Cardiac fibroblast (primary cell): Measurements from ENCODE around the gene GLRA3.

Source experiments
- DNase-seq, 2 donors: peaks; one replicate each; pipeline versions ENCODE4 v3.0.0 to v3.0.0-alpha.2; 2010; ENCODE audit warnings: low read depth in 2 of 2
- H3K4me3 ChIP-seq, 2 donors: replicated peaks in 1 of 2; 1 replicate in 1 of 2; 2 replicates in 1 of 2; pipeline ENCODE4 v1.5.1; 2011; ENCODE audit warnings: low read depth in 2 of 2, low read length in 2 of 2, mild to moderate bottlenecking in 2 of 2, moderate library complexity in 1 of 2
- TF ChIP-seq, protein P1 (sequence below): IDR thresholded peaks from one replicate; pipeline ENCODE4 v1.5.1; 2011; ENCODE audit warnings: low read depth, mild to moderate bottlenecking, low read length, inconsistent platforms

The GLRA3 gene

DNA sequence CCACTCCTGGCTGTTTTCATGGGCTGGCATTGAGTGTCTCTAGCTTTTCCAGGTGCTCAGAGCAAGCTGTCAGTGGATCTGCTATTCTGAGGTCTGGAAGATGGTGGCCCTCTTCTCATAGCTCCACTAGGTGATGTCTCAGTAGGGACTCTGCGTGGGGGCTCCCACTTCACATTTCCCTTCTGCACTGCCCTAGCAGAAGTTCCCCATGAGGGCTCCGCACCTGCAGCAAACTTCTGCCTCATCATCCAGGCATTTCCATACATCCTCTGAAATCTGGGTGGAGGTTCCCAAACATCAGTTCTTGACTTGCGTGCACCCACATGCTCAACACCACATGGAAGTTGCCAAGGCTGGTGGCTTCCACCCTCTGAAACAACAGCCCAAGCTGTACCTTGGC, 13.8 kb downstream of the GLRA3 start:
- no peak for DNase-seq
- no peak overlapping the region for H3K4me3 ChIP-seq
- TF ChIP-seq, protein P1, sequence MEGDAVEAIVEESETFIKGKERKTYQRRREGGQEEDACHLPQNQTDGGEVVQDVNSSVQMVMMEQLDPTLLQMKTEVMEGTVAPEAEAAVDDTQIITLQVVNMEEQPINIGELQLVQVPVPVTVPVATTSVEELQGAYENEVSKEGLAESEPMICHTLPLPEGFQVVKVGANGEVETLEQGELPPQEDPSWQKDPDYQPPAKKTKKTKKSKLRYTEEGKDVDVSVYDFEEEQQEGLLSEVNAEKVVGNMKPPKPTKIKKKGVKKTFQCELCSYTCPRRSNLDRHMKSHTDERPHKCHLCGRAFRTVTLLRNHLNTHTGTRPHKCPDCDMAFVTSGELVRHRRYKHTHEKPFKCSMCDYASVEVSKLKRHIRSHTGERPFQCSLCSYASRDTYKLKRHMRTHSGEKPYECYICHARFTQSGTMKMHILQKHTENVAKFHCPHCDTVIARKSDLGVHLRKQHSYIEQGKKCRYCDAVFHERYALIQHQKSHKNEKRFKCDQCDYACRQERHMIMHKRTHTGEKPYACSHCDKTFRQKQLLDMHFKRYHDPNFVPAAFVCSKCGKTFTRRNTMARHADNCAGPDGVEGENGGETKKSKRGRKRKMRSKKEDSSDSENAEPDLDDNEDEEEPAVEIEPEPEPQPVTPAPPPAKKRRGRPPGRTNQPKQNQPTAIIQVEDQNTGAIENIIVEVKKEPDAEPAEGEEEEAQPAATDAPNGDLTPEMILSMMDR, result no peak

DNA sequence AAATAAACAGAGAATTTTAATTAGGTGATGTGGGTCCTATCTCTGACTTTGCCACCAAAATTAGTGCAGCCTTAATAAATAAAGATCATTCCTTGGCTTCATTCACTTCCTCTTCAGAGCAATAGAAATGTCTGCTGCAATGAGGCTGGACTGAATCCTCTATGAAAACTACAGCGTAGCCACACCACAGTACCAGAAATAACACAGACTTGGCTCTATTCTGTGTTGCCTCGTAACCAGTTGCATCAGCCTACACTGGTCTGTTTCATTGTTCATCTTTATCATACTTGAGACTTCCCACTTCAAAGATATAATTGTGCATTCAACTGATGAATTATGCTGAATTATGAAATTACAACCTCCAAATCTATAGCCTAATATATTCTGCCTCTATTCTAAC, 15.8 kb downstream of the GLRA3 start:
- TF ChIP-seq, protein P1, result no peak
- DNase-seq, result no peak
- H3K4me3 ChIP-seq, result no peak overlapping the region

DNA sequence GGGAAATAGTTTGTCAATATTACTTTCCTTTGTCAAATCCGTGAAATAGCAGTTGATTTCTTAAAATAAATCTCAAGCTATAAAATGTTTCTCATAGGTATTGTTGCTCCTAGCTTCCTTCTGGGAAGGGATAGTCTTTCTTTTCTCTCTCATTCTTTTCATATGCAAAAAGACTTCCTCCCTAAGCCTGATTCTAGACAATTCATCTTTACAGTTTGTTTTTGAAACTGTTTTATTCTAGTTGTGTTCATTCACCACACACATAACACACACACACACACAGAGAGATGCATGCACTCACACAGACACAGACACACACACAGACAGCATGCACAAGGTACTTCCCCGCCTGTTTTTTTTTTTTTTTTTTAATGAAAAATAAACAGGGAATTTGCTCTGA, 18.2 kb downstream of the GLRA3 start:
- no peak overlapping the region for H3K4me3 ChIP-seq
- DNase-seq, result no peak
- TF ChIP-seq, protein P1, result no peak

DNA sequence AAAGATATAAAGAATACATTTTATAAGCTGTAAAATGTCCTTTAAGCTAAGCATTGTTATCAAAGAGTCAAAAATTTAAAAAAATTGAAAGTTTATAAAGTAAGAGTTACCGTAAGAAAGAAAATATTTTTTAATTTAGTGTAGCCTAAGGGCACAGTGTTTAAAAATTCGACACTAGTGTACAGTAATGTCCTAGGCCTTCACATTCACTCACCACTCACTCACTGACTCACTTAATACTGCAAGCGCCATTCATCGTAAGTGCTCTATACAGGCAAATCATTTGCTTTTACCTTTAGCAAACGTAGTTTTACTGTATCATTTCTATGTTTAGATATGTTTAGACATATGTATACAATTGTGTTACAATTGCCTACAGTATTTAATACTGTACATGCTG, 20.2 kb downstream of the GLRA3 start:
- TF ChIP-seq, protein P1, result no peak
- no peak overlapping the region for H3K4me3 ChIP-seq
- no peak for DNase-seq

DNA sequence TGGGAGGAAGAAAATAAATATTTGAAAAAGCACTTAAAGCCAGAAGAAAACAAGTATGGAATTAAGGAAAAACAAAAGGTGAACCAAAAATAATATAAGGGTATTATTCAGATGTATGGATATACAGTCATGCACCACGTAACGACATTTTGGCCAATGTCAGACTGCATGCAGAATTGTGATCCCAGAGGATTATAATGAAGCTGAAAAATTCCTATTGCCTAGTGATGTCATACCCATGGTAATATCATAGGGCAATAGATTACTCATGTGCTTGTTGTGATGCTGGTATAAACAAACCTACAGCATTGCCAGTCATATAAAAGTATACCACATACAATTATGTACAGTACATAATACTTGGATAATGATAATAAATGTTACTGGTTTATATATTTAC, 20.9 kb downstream of the GLRA3 start:
- no peak overlapping the region for H3K4me3 ChIP-seq
- TF ChIP-seq, protein P1, result no peak
- no peak for DNase-seq

DNA sequence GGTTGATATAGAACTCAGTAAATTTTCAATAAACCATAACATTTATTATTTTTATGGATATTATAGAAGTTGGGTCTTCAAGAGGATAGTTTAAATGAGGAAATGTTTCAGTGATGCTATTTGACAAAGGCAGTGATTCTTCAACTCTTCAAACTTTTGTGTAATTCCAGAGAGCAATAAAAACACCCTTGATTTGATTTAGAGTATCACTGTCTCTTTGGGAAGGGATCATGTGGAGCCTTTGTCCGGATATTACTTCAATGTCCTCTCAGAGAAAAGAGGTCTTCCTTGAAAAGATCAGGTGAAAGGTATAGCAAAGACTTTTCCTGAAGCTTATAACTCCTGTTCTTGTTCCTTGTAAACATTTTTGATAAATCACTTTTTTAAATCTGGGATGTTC, 23.3 kb downstream of the GLRA3 start:
- H3K4me3 ChIP-seq, result no peak overlapping the region
- TF ChIP-seq, protein P1, result no peak
- no peak for DNase-seq

DNA sequence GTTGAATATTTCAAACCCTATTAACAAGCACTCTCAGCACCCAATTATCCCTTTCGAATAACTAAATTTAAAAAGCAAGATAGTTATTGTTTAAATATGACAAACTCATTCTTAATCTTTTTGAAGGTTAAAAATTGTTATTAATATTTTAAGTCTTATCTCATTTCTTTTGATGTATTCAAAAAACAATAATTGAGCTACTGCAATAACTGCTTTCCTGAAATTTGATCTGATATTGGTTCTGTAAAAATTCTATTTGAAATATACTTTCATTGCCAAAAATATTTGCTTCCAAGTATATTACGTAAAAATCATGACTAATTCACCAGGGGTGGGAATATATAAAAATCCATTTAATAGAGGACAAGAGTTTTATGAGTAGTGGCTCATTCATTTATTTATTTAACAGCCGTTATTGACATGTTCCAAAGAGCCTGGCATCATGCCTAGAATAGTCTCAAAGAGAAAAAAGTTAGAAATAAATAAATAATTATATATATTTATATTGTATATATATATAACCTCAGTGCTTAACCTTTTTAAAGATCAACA, 34.4 kb downstream of the GLRA3 start:
- TF ChIP-seq, protein P1, result no peak
- no peak for DNase-seq
- no peak overlapping the region for H3K4me3 ChIP-seq
